Posterior vena cava (tissue), 2 donors: ENCODE results near the gene MYO9B. TPM values are rescaled to one million over a fixed set of nuclear protein-coding genes. Genes with fewer than 3 reads are reported as not detected.
"Not testable (repeated sequence)": the region's sequence is repeated elsewhere in the genome, so short reads cannot be mapped to it uniquely, and the experiment has no call there.

Experiments
- DNase-seq: peaks from one replicate; pipeline ENCODE4 v3.0.0-alpha.2; 2020; ENCODE audit warnings: low spot score
- intact Hi-C, 2 donors: fragments of 100-400 bp; cut with DNase I; formaldehyde crosslinking; loops; one replicate each; pipeline versions ENCODE4 v1.14.1 to v1.14.2; 2022 to 2023
- total RNA-seq, 2 donors: library from RNA; stranded (reverse); fragmentation: NEBNext Ultra II Directional; extraction: Animal tissue kit (Norgen Biotek cat#: 25700); gene quantifications; one replicate each; pipeline ENCODE4 v1.2.1, GENCODE V29; 2021
- donor health status: DM: yes; HTN: yes; CAD: no.
- donor health status: DM: yes; HTN: yes; CAD: no.

The MYO9B gene
- total RNA-seq, 2 donors from 2014 or later: 103 to 106 TPM

DNA sequence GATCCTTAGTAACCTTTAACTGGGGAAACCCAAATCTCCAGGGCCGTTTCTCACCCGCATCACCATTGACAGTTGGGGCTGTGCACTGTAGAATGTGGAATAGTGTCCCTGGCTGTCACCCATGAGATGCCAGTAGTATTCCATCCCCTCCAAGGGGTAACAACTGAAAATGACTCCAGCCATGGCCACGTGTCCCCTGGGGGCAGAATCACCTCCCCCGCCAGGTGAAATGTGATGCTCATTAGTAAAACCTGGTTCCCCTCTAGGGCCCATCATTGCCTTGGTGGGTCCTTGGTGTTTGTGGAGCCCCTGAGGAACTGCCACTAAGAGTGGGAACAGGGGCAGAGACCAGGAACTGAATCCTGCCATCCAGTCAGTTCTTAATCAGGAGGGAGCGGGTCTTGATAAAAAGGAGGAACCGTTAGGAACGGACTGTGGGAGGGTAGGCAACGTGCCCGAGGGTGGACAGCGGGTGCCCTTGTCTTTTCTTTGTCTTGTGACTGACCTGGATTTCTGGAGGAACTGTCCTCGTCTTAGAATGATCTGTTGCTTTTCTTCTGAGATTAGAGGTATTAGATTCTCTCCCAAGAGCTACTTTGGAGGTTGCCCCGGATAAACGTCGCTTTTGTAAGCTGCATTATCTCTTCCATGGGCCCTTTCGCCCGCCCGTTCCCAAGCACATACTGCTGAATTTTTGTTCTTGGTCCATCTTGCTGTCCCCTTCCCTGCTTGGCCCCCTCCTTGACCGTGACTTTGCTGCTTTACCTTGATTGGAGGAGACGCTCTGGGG, 3.5 kb downstream of the MYO9B start:
- intact Hi-C loops: loop anchor here (5.0 to 10.0 kb wide), 2 partner anchors 66 to 68 kb away; no protein-coding TSS in a partner anchor
- DNase-seq: no peak

DNA sequence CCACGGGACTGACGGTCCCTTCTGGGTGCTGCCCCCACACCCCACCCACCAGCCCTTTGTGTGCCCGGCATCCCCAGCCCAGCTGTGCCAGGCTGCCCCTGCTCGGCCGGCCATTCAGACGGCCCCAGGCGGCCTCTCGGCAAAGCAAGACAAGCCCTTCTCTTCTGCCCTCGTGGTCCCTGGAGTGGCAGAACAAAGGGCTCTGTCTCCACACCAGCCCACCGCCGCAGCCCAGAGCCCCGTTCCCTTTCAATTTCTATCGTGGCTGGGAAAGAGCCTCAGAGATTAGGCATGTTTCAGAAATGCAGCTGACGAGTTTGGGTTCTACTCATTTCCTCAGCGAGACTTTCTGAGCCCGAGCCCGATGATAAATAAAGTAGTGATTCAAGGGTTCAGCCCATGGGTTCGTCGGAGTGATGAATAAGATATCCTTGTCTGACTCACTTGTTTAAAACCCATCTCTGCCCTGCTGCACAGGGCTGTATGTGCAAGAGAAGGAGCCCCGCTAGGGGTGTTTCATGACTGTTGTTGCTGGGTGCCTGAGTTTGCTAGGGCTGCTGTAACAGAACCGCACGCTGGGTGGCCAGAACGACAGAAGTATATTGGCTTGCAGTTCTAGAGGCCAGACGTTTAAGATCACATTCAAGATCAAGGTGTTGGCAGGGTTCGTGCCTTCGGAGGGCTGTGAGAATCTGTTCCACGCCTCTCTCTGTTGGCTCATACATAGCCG, 4.3 kb downstream of the MYO9B start:
- intact Hi-C loops: loop anchor here (5.0 to 10.0 kb wide), 2 partner anchors 65 to 67 kb away; no protein-coding TSS in a partner anchor
- peak; percentile 93 for DNase-seq

DNA sequence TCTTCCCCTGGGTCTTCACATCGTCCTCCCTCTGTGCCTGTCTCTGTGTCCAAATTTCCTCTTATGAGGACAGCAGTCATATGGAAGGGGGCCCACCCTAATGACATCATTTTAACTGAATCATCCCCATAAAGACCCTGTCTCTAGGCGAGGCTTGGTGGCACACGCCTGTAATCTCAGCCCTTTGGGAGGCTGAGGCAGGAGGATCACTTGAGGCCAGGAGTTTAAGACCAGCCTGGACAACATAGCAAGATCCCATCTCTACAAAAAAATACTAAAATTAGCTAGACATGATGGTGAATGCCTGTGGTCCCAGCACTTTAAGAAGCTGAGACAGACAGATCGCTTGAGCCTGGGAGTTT, 4.8 kb downstream of the MYO9B start:
- no peak for DNase-seq
- intact Hi-C loops: no loop called here

DNA sequence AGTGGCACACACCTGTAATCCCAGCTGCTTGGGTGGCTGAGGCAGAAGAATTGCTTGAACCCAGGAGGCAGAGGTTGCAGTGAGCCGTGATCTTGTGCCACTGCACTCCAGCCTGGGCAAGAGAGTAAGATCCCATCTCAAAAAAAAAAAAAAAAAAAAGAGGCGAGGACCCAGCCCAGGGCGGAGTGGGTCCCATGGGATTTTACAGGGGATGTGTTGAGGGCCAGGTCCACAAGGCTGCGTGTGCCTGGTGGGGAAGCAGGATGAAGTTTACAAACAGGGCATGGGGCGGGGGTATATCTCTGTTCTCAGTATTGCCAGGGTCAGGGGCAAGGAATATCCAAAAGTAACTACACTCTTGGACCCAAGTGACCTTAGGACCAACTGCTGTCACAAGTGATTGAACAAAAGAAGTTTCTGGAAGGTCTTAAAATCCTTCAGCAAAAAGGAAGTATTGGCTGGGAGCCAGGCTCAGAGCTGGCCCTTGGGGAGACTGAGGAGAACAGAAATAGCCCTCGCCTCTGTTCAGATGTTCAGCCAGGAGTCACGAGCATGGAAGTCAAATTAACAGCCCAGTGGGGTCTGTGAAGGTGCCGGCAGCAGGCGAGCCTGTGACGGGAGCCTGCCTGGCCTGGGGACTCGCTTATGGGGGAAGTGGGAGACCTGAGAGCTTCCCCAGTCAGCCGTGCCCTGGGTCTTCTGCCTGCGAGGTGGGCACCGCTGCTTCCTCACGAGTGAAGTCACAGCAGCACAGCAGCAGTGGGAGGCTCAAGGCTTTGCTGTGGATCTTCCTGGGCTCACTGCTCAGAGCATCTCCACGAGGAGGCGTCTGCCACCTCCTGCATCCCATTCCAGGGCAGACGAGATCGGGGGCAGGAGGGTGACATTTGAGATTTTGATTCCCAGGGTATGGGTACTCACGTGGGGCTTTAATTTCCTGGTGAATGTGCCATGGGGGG, 6.4 kb downstream of the MYO9B start:
- DNase-seq: no peak
- intact Hi-C loops: no loop called here

DNA sequence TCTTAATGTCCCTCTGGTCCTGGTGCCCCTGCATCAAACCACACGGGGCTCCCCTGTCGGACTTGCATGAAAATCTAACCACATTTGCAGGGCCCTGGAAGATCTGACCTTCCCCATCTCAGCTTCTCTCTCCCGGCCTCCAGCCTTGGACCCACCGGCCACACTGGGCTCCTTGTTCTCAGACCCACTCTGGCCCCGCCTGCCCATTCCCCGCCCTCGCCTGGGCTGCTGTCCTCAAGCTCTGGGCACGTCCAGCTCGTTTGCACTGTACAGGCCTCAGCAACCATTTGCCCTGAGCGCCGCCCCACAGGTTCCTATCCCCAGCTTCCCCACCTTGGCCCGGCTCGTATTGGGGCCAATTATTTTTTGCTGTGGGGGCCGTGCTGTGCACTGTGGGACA, 10.5 kb downstream of the MYO9B start:
- intact Hi-C loops: no loop called here
- DNase-seq: no peak

GRCh38 chr19:17086834-17087233, 11.3 kb downstream of the MYO9B start:
- no peak for DNase-seq
- intact Hi-C loops: no loop called here

DNA sequence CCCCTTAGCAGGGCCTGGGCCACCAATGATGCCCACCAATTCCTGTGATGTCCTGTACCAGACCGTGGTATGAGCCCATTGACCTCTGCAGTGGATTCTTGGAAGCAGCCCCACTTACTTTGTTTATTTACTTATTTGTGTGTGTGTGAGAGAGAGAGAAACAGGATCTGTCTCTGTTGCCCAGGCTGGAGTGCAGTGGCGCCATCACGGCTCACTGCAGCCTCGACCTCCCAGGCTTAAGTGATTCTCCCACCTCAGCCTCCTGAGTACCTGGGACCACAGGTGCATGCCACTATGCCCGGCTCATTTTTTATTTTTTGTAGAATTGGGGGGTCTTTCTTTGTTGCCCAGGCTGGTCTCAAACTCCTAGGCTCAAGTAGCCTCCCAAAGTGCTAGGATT, 13.0 kb downstream of the MYO9B start:
- DNase-seq: no peak

DNA sequence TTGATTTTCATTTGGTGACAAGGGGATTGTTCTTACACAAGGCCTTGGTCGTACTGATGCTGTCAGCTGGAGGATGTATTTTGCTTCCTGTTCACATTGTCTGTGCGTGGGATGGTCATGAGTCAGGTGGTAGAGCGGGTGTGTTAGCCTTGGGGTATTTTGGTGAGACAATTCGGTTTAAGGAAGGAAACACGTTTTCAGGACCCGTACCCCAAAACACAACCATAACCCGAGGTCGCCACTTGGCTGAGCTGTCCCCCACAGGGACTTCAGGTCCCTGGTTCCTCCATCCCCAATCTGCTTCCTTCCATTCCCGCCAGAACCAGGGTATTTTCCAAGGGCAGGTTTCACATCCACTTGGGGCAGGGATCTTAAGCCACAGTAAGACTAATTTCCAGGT, 15.0 kb downstream of the MYO9B start:
- intact Hi-C loops: no loop called here
- DNase-seq: no peak

More for the DNA sequence above, 13.0 kb downstream of the MYO9B start:
- intact Hi-C loops: no loop called here

DNA sequence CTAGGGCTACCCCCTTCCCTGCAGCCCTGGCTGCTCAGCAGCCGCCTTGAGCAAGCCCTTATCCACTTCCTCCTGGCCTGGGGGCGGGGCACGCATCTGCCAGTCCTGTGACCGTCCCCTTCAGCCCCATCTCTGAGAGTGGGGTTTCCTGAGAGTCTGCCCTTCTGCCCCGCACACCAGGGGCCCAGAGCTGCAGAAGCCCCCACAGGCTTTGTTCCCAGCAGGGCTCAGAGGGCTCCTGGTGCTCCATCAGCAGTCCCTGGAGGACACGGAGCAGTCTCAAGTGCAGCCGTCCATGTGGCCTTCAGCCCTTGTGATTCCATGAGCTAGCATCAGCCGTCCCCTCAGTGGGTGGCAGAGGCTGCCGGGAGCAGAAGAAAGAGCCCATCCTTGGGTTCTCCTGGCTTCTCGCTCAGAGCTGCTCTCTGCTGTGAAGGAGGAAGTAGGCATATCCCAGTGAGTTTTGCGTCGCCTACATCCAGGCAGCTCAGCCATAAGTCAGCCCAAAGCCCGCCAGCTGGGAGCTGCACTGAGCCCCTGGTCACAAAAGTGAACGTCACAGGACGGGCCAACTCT, 16.3 kb downstream of the MYO9B start:
- intact Hi-C loops: no loop called here
- peak; percentile 91 for DNase-seq

DNA sequence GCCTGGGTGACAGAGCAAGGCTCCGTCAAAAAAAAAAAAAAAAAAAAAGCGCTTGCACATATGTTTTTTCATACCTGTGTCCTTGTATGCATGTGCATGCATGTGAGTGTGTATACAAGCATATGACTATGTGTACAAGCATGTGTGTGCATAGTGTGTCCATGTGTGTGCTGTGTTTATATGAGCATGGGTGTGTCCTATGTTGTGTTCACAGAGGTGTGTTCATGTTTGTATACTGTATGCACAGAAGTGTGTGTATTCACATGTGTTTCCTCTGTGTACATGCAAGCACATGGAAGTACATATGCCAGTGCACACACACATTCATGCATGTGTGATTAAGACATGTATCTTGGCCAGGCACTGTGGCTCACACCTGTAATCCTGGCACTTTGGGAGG, 17.1 kb downstream of the MYO9B start:
- intact Hi-C loops: no loop called here
- no peak for DNase-seq

DNA sequence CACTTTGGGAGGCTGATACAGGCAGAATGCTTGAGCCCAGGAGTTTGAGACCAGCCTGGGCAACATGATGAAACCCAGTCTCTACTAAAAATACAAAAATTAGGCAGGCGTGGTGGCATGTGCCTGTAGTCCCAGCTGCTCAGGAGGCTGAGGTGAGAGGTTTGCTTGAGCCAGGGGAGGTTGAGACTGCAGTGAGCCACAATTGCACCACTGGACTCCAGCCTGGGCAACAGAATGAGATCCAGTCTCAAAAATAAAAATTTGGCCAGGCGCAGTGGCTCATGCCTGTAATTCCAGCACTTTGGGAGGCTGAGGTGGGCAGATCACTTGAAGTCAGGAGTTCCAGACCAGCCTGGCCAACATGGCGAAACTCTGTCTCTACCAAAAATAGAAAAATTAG, 19.1 kb downstream of the MYO9B start:
- intact Hi-C loops, DNase-seq: not testable (repeated sequence)

DNA sequence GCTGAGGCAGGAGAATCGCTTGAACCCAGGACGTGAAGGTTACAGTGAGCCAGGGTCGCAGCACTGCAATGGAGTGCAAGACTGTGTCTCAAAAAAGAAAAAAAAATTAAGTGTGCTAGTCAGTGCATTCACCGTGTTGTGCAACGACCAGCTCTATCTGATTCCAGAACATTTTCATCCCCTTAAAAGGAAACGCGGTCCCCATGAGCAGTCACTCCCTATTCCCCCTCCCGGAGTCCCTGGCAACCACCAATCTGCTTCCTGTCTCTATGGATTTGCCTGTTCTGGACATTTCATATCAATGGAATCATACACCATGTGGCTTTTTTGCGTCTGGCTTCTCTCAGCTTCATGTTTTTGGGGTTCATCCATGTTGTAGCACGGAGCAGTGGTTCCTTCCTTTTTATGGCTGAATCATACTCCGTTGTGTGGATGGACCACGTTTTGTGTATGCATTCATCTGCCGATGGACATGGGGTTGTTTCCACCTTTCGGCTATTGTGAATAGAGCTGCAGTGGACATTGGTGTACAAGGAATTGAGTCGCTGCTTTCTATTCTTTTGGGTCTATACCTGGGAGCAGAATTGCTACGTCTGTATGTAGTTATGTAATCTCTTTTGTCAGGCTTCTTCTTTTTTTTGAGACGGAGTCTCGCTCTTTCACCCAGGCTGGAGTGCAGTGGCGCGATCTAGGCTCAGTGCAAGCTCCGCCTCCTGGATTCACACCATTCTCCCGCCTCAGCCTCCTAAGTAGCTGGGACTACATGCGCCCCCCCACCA, 19.8 kb downstream of the MYO9B start:
- intact Hi-C loops: no loop called here
- DNase-seq: peak; percentile 93

GRCh38 chr19:17097593-17098126, 22.1 kb downstream of the MYO9B start:
- intact Hi-C loops: no loop called here
- no peak for DNase-seq

GRCh38 chr19:17098326-17098725, 22.7 kb downstream of the MYO9B start:
- intact Hi-C loops: no loop called here
- DNase-seq: no peak

- no peak for DNase-seq
- intact Hi-C loops: no loop called here
Observed at GRCh38 chr19:17101686-17102628, 26.4 kb downstream of the MYO9B start.

GRCh38 chr19:17103177-17103576, 27.6 kb downstream of the MYO9B start:
- DNase-seq: no peak
- intact Hi-C loops: no loop called here

DNA sequence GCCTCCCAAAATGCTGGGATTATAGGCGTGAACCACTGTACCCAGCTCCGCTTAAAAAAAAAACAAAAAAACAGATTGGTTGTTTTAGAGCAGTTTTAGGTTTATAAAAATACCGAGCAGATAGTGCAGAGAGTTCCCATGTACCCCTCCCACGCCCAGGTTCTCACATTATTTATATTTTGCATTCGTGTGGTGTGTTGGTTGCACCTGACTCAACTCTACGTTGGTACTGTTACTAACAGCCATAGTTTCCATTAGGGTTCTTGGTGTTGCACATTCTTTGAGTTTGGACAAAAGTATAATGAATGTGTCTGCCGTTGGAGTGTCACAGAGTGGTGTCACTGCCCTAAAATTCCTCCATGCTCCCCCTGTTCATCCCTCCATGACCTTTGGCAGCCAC, 29.1 kb downstream of the MYO9B start:
- intact Hi-C loops: no loop called here
- DNase-seq: no peak
